Panc1 (cell line): ENCODE data around the gene CDHR5. TPM values are rescaled to one million over a fixed set of nuclear protein-coding genes. Genes with fewer than 3 reads are reported as not detected.

Experiments used
- ATAC-seq: fragments of 200-7000 bp; cut with Tn5 transposase; 2 replicates; pipeline ENCODE4 v1.9.1; 2020; ENCODE audit warnings: mild to moderate bottlenecking, moderate library complexity
- BruUV-seq: library from RNA; stranded (reverse); fragments of 400-500 nt; replicated peaks from 2 replicates; lab custom pipeline; 2021; lab: Mats Ljungman, UMichigan
- CTCF ChIA-PET: fragments of 300-600 bp; sonication (Branson Sonifier 250); formaldehyde crosslinking; loops from one replicate; lab custom pipeline; 2022; ENCODE audit warnings: antibody characterized with exemption; lab: Charles Lee
- POLR2A ChIA-PET: fragments of 300-600 bp; sonication (Branson Sonifier 250); formaldehyde crosslinking; loops from one replicate; lab custom pipeline; 2022; ENCODE audit warnings: antibody characterized with exemption; lab: Charles Lee
- DNase-seq: peaks from one replicate; pipeline ENCODE4 v3.0.0-alpha.2; 2010; ENCODE audit warnings: low read depth, low spot score
- H3K27ac ChIP-seq: 2 replicates; pipeline ENCODE4 v1.5.1; 2011; ENCODE audit warnings: mild to moderate bottlenecking, low read length, inconsistent platforms
- H3K27me3 ChIP-seq: fragments of 200-500 bp; sonication (Bioruptor generic); 2 replicates; pipeline ENCODE4 v1.6.0; 2014; ENCODE audit warnings: low read length, inconsistent platforms; ENCODE audit not compliant: control insufficient read depth, insufficient read depth
- H3K36me3 ChIP-seq: fragments of 200-500 bp; sonication (Bioruptor generic); 2 replicates; pipeline ENCODE4 v1.5.1; 2014; ENCODE audit warnings: inconsistent platforms, mild to moderate bottlenecking, low read length, moderate library complexity; ENCODE audit not compliant: control insufficient read depth, insufficient read depth
- H3K4me1 ChIP-seq: 2 replicates; pipeline ENCODE4 v1.5.1; 2011; ENCODE audit warnings: inconsistent platforms, mild to moderate bottlenecking, low read length, moderate library complexity; ENCODE audit not compliant: control insufficient read depth, insufficient read depth
- H3K4me3 ChIP-seq, 2 experiments: 2 replicates each; pipeline ENCODE4 v1.5.1; 2011 to 2012; ENCODE audit warnings: low read depth in 2 of 2, low read length in 2 of 2, mild to moderate bottlenecking in 2 of 2, inconsistent platforms in 1 of 2, moderate library complexity in 1 of 2
- H3K9me3 ChIP-seq: fragments of 200-500 bp; sonication (Bioruptor generic); 2 replicates; pipeline ENCODE4 v1.5.1; 2014; ENCODE audit warnings: low read depth, mild to moderate bottlenecking, inconsistent platforms, low read length, moderate library complexity; ENCODE audit not compliant: control insufficient read depth, insufficient read depth
- POLR2AphosphoS5 ChIP-seq: IDR thresholded peaks from 2 replicates; pipeline ENCODE4 v1.6.1; 2012; ENCODE audit warnings: mild to moderate bottlenecking, low read depth, low read length, moderate library complexity
- SIN3A ChIP-seq: IDR thresholded peaks from 2 replicates; pipeline ENCODE4 v1.6.1; 2012; ENCODE audit warnings: low read depth, mild to moderate bottlenecking, low read length, moderate library complexity, borderline replicate concordance; ENCODE audit not compliant: insufficient read depth
- TCF7L2 ChIP-seq: IDR thresholded peaks from 2 replicates; pipeline ENCODE4 v1.6.1; 2011; ENCODE audit warnings: mild to moderate bottlenecking, low read depth, low read length, inconsistent platforms
- in situ Hi-C: cut with HindIII; loops from 2 replicates; pipeline ENCODE4 v1.10.0; 2016; ENCODE audit warnings: low sequenced_read_pairs, low pct_unique_long_range_greater_than_20kb
- intact Hi-C: fragments of 100-400 bp; cut with micrococcal nuclease; formaldehyde crosslinking; loops from one replicate; pipeline ENCODE4 v1.10.0; 2022; ENCODE audit not compliant: unreplicated experiment
- total RNA-seq: library from RNA; stranded (reverse); gene quantifications from one replicate; pipeline ENCODE4 v1.2.1, GENCODE V29; 2021; ENCODE audit not compliant: unreplicated experiment
- TF ChIP-seq, protein P1 (sequence below), 2 experiments: IDR thresholded peaks; 2 replicates each; pipeline ENCODE4 v1.6.1; 2011 to 2012; ENCODE audit warnings: low read depth in 2 of 2, control low read depth in 1 of 2, low read length in 1 of 2, mild to moderate bottlenecking in 1 of 2, moderate library complexity in 1 of 2; ENCODE audit not compliant: insufficient read depth in 1 of 2
- TF ChIP-seq, protein P2 (sequence below): fragments of 450-650 bp; IDR thresholded peaks from 2 replicates; pipeline ENCODE4 v1.5.1; 2017; ENCODE audit warnings: mild to moderate bottlenecking

Gene CDHR5
- total RNA-seq, 1 experiment from 2014 or later: not detected

DNA sequence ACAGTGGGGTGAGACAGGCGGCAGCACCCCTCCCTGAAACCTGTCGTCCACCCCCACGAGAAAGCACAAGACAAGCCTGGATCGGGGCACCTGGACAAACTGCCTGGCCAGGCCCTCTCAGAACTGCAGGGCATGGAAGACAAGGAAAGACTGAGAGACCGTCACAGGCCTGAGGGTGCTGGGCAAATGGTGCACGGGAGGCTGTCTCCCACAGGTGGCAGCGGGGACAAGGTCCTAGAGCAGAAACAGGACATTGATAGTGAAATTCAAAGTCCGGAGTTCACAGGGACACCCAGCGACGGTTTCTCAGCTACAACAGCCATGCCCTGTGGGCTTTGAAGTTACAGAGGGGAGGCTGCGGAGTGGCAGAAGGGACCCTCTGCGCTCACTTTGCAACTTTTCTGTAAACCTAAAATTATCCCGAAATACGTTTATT, 33.0 kb upstream of the CDHR5 start:
- CTCF ChIA-PET: interaction anchor here (0.6 kb wide), 1 partner anchor 12 kb away, joined by 8 read pairs; no protein-coding TSS in a partner anchor
- DNase-seq (no peak), ATAC-seq (no peak)
- BruUV-seq: no TSS peak
- Histone ChIP-seq H3K9me3 (no peaks in the 10 kb centered on the region), H3K4me1 (no peaks in the 10 kb centered on the region), H3K27me3 (no peaks in the 10 kb centered on the region), H3K4me3 (no peak overlapping the region), H3K36me3 (no peaks in the 10 kb centered on the region; the same call in 1 of the 2 replicates), H3K27ac (no peak overlapping the region)
- TF ChIP-seq, protein P1, sequence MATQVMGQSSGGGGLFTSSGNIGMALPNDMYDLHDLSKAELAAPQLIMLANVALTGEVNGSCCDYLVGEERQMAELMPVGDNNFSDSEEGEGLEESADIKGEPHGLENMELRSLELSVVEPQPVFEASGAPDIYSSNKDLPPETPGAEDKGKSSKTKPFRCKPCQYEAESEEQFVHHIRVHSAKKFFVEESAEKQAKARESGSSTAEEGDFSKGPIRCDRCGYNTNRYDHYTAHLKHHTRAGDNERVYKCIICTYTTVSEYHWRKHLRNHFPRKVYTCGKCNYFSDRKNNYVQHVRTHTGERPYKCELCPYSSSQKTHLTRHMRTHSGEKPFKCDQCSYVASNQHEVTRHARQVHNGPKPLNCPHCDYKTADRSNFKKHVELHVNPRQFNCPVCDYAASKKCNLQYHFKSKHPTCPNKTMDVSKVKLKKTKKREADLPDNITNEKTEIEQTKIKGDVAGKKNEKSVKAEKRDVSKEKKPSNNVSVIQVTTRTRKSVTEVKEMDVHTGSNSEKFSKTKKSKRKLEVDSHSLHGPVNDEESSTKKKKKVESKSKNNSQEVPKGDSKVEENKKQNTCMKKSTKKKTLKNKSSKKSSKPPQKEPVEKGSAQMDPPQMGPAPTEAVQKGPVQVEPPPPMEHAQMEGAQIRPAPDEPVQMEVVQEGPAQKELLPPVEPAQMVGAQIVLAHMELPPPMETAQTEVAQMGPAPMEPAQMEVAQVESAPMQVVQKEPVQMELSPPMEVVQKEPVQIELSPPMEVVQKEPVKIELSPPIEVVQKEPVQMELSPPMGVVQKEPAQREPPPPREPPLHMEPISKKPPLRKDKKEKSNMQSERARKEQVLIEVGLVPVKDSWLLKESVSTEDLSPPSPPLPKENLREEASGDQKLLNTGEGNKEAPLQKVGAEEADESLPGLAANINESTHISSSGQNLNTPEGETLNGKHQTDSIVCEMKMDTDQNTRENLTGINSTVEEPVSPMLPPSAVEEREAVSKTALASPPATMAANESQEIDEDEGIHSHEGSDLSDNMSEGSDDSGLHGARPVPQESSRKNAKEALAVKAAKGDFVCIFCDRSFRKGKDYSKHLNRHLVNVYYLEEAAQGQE (IDR thresholded peaks at IDR 0.05; ENCODE audit: insufficient read depth in 1 of 2, low read depth in 2 of 2, low read length in 1 of 2): no peak
- TF ChIP-seq, protein P2, sequence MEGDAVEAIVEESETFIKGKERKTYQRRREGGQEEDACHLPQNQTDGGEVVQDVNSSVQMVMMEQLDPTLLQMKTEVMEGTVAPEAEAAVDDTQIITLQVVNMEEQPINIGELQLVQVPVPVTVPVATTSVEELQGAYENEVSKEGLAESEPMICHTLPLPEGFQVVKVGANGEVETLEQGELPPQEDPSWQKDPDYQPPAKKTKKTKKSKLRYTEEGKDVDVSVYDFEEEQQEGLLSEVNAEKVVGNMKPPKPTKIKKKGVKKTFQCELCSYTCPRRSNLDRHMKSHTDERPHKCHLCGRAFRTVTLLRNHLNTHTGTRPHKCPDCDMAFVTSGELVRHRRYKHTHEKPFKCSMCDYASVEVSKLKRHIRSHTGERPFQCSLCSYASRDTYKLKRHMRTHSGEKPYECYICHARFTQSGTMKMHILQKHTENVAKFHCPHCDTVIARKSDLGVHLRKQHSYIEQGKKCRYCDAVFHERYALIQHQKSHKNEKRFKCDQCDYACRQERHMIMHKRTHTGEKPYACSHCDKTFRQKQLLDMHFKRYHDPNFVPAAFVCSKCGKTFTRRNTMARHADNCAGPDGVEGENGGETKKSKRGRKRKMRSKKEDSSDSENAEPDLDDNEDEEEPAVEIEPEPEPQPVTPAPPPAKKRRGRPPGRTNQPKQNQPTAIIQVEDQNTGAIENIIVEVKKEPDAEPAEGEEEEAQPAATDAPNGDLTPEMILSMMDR: no peak
- TF ChIP-seq SIN3A (no peak), POLR2AphosphoS5 (no peak), TCF7L2 (no peak)
- intact Hi-C loops: no loop called here
- in situ Hi-C loops: no loop called here
- POLR2A ChIA-PET: no interaction called here

GRCh38 chr11:656866-657265, 32.1 kb upstream of the CDHR5 start:
- no peaks in the 10 kb centered on the region for H3K27me3 ChIP-seq
- DNase-seq (no peak), ATAC-seq (no peak)
- no peak overlapping the region for H3K4me3 ChIP-seq
- no peak overlapping the region for H3K27ac ChIP-seq
- no peaks in the 10 kb centered on the region for H3K9me3 ChIP-seq
- POLR2A ChIA-PET: interaction anchor here (0.7 kb wide), 1 partner anchor 127 kb away, joined by 6 read pairs; no protein-coding TSS in a partner anchor
- TF ChIP-seq POLR2AphosphoS5 (no peak), SIN3A (no peak), TCF7L2 (no peak)
- TF ChIP-seq, protein P2: no peak
- no TSS peak for BruUV-seq
- CTCF ChIA-PET: no interaction called here
- H3K36me3 ChIP-seq: no peaks in the 10 kb centered on the region; the same call in 1 of the 2 replicates
- no peaks in the 10 kb centered on the region for H3K4me1 ChIP-seq
- intact Hi-C loops: no loop called here
- in situ Hi-C loops: no loop called here
